Testis (tissue), 2 donors: ENCODE measurements around the gene KIF6.

Experiments
- POLR2A ChIP-seq: fragments of 450-650 bp; IDR thresholded peaks from one replicate; pipeline ENCODE4 v1.6.1; 2017; ENCODE audit warnings: antibody characterized with exemption, mild to moderate bottlenecking, moderate library complexity
- TF ChIP-seq, protein P1 (sequence below), 3 experiments: fragments of 450-650 bp in 2 of 3; fragments of 200-600 bp in 1 of 3; sonication (generic) in 1 of 3; IDR thresholded peaks; one replicate each; pipeline ENCODE4 v1.5.1; 2016 to 2019; ENCODE audit warnings: antibody characterized with exemption in 3 of 3, mild to moderate bottlenecking in 2 of 3, moderate library complexity in 1 of 3

GRCh38 chr6:39338397-39338796 is 386.8 kb downstream of the KIF6 start:
- no peak for TF ChIP-seq POLR2A
- TF ChIP-seq, protein P1, sequence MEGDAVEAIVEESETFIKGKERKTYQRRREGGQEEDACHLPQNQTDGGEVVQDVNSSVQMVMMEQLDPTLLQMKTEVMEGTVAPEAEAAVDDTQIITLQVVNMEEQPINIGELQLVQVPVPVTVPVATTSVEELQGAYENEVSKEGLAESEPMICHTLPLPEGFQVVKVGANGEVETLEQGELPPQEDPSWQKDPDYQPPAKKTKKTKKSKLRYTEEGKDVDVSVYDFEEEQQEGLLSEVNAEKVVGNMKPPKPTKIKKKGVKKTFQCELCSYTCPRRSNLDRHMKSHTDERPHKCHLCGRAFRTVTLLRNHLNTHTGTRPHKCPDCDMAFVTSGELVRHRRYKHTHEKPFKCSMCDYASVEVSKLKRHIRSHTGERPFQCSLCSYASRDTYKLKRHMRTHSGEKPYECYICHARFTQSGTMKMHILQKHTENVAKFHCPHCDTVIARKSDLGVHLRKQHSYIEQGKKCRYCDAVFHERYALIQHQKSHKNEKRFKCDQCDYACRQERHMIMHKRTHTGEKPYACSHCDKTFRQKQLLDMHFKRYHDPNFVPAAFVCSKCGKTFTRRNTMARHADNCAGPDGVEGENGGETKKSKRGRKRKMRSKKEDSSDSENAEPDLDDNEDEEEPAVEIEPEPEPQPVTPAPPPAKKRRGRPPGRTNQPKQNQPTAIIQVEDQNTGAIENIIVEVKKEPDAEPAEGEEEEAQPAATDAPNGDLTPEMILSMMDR (IDR thresholded peaks at IDR 0.05): no peak
